Endodermal cell (in vitro differentiated cells): Measurements from ENCODE around the gene HS1BP3. TPM values are rescaled to one million over a fixed set of nuclear protein-coding genes. Genes with fewer than 3 reads are reported as not detected.

Experiments
- DNase-seq: peaks from one replicate; pipeline ENCODE4 v3.0.0-alpha.2; 2017
- H3K27ac ChIP-seq: 2 replicates; pipeline ENCODE4 v1.5.1; 2013; ENCODE audit warnings: mild to moderate bottlenecking, low read depth, low read length, moderate library complexity
- H3K27me3 ChIP-seq: 2 replicates; pipeline ENCODE4 v1.6.1; 2013; ENCODE audit warnings: mild to moderate bottlenecking, low read length, moderate library complexity; ENCODE audit not compliant: insufficient read depth, control insufficient read depth, poor library complexity, severe bottlenecking
- H3K36me3 ChIP-seq: 2 replicates; pipeline ENCODE4 v1.7.0; 2013; ENCODE audit warnings: mild to moderate bottlenecking, low read length, moderate library complexity; ENCODE audit not compliant: control insufficient read depth, insufficient read depth
- H3K4me1 ChIP-seq: one replicate; pipeline ENCODE4 v1.7.0; 2013; ENCODE audit warnings: low read length; ENCODE audit not compliant: control insufficient read depth, insufficient read depth
- H3K4me3 ChIP-seq: 2 replicates; pipeline ENCODE4 v1.5.1; 2013; ENCODE audit warnings: mild to moderate bottlenecking, low read length, moderate library complexity
- H3K9ac ChIP-seq: 2 replicates; pipeline ENCODE4 v1.6.1; 2013; ENCODE audit warnings: mild to moderate bottlenecking, low read length, moderate library complexity; ENCODE audit not compliant: poor library complexity, severe bottlenecking; ENCODE audit errors: extremely low read depth
- H3K9me3 ChIP-seq: 2 replicates; pipeline ENCODE4 v1.6.1; 2013; ENCODE audit warnings: mild to moderate bottlenecking, low read length, moderate library complexity; ENCODE audit not compliant: control insufficient read depth
- H3K27ac Mint-ChIP-seq: 2 replicates; pipeline ENCODE4 v1.8.0; 2020; ENCODE audit warnings: mixed read lengths
- H3K27me3 Mint-ChIP-seq: 2 replicates; pipeline ENCODE4 v1.8.0; 2021; ENCODE audit warnings: mild to moderate bottlenecking, mixed read lengths; ENCODE audit not compliant: insufficient read depth
- H3K36me3 Mint-ChIP-seq: 2 replicates; pipeline ENCODE4 v1.8.0; 2020; ENCODE audit warnings: low read depth, mixed read lengths
- H3K4me1 Mint-ChIP-seq: 2 replicates; pipeline ENCODE4 v1.8.0; 2020; ENCODE audit warnings: mixed read lengths
- H3K4me3 Mint-ChIP-seq: 2 replicates; pipeline ENCODE4 v1.8.0; 2020; ENCODE audit warnings: mild to moderate bottlenecking, moderate library complexity, mixed read lengths
- H3K9me3 Mint-ChIP-seq: 2 replicates; pipeline ENCODE4 v1.8.0; 2020; ENCODE audit warnings: mild to moderate bottlenecking, mixed read lengths
- CTCF ChIP-seq: fragments of 200-600 bp; sonication (generic); conservative IDR thresholded peaks from 2 replicates; pipeline ENCODE4 v1.5.0; 2021; ENCODE audit warnings: antibody characterized with exemption, mild to moderate bottlenecking
- WGBS, 2 experiments: methylation state at CpG; one replicate each; pipeline versions ENCODE4 v1.1.5 to v1.1.7; 2013; ENCODE audit warnings: missing lambda C conversion rate in 2 of 2, mixed read lengths in 1 of 2; ENCODE audit not compliant: insufficient coverage in 1 of 2, insufficient read length in 1 of 2; 5-methylcytosine and 5-hydroxymethylcytosine counted together
- total RNA-seq, 2 donors: library from RNA; stranded (reverse); fragmentation: NEBNext Ultra II Directional in 1 of 2; extraction: Animal tissue kit (Norgen Biotek cat#: 25700) in 1 of 2; gene quantifications; 2 replicates in 1 of 2; 3 replicates in 1 of 2; pipeline ENCODE4 v1.2.1, GENCODE V29; 2021

The HS1BP3 gene
- total RNA-seq, 2 donors from 2014 or later: 23.0 to 26.2 TPM

- H3K27ac Mint-ChIP-seq: no peak overlapping the region
- no peaks in the 10 kb centered on the region for H3K4me1 ChIP-seq
- no peak overlapping the region for H3K9ac ChIP-seq
- peaks cover 11% of the 10 kb centered on the region for H3K36me3 Mint-ChIP-seq
- H3K36me3 ChIP-seq: peaks cover 7% of the 10 kb centered on the region
- no peak overlapping the region for H3K27ac ChIP-seq
- no peaks in the 10 kb centered on the region for H3K9me3 ChIP-seq
- WGBS, 2 experiments: 90 to 93% methylated on average over 6 to 9 of the region's 9 CpGs
- no peaks in the 10 kb centered on the region for H3K27me3 Mint-ChIP-seq
- no peaks in the 10 kb centered on the region for H3K27me3 ChIP-seq
- no peak for TF ChIP-seq CTCF
- H3K4me3 ChIP-seq: no peak overlapping the region
- DNase-seq: no peak
- no peaks in the 10 kb centered on the region for H3K9me3 Mint-ChIP-seq
- H3K4me1 Mint-ChIP-seq: peaks cover 18% of the 10 kb centered on the region
- no peak overlapping the region for H3K4me3 Mint-ChIP-seq
Measured at GRCh38 chr2:20634507-20635112, 16.3 kb downstream of the HS1BP3 start.

- no peak for DNase-seq
- H3K36me3 ChIP-seq: peaks cover 7% of the 10 kb centered on the region
- no peak overlapping the region for H3K4me3 Mint-ChIP-seq
- no peak overlapping the region for H3K27ac ChIP-seq
- H3K27ac Mint-ChIP-seq: peak overlapping the region; percentile 26
- 93 to 97% methylated on average over 15 to 18 of the region's 18 CpGs for WGBS, 2 experiments
- TF ChIP-seq CTCF: peak; percentile 46
- H3K36me3 Mint-ChIP-seq: peaks cover 8% of the 10 kb centered on the region
- no peak overlapping the region for H3K4me3 ChIP-seq
- H3K9me3 ChIP-seq: no peaks in the 10 kb centered on the region
- no peak overlapping the region for H3K9ac ChIP-seq
- no peaks in the 10 kb centered on the region for H3K9me3 Mint-ChIP-seq
- no peaks in the 10 kb centered on the region for H3K27me3 Mint-ChIP-seq
- no peaks in the 10 kb centered on the region for H3K27me3 ChIP-seq
- peaks cover 18% of the 10 kb centered on the region for H3K4me1 Mint-ChIP-seq
- H3K4me1 ChIP-seq: no peaks in the 10 kb centered on the region
Measured at GRCh38 chr2:20633794-20634506, 16.9 kb downstream of the HS1BP3 start.

- Histone ChIP-seq H3K27me3 (no peaks in the 10 kb centered on the region), H3K9me3 (no peaks in the 10 kb centered on the region), H3K27ac (no peak overlapping the region), H3K9ac (no peak overlapping the region), H3K4me1 (no peaks in the 10 kb centered on the region), H3K36me3 (peaks cover 7% of the 10 kb centered on the region), H3K4me3 (no peak overlapping the region)
- no peak for DNase-seq
- Mint-ChIP-seq H3K27ac (no peak overlapping the region), H3K4me3 (no peak overlapping the region), H3K36me3 (peaks cover 8% of the 10 kb centered on the region), H3K27me3 (no peaks in the 10 kb centered on the region), H3K9me3 (no peaks in the 10 kb centered on the region), H3K4me1 (peaks cover 18% of the 10 kb centered on the region)
- no peak for TF ChIP-seq CTCF
- WGBS, 2 experiments: 97% methylated on average over 4 of the region's 4 CpGs; no CpG with 5 or more reads in 1 of the 2 experiments
Measured at GRCh38 chr2:20633001-20633400, 17.9 kb downstream of the HS1BP3 start.
